ENCODE results near the gene ALAS2.

The ALAS2 gene

GRCh38 chrX:54994668-54995351 is 36.0 kb downstream of the ALAS2 start:
- no peaks in the 10 kb centered on the region for H3K4me1 ChIP-seq (ENCODE audit: control insufficient read depth, insufficient read depth, low read length)
- no peaks in the 10 kb centered on the region for H3K9me3 ChIP-seq (ENCODE audit: control insufficient read depth, insufficient read depth, low read depth, low read length)
- POLR2A ChIA-PET: no interaction called here
- CTCF ChIA-PET: no interaction called here
- H3K27ac ChIP-seq (ENCODE audit: extremely low read depth, low read depth, low read length): no peak overlapping the region
- no peak overlapping the region for H3K4me3 ChIP-seq (ENCODE audit: low read depth, low read length)
- H3K36me3 ChIP-seq (ENCODE audit: control insufficient read depth in 2 of 2, insufficient read depth in 1 of 2, low read length in 2 of 2): no peaks in the 10 kb centered on the region
- TF ChIP-seq SCRT2 (tag by site-specific recombination; IDR thresholded peaks at IDR 0.05): no peak
- no peak for TF ChIP-seq ZNF449 (tag by site-specific recombination; IDR thresholded peaks at IDR 0.05)
- TF ChIP-seq, protein P1, sequence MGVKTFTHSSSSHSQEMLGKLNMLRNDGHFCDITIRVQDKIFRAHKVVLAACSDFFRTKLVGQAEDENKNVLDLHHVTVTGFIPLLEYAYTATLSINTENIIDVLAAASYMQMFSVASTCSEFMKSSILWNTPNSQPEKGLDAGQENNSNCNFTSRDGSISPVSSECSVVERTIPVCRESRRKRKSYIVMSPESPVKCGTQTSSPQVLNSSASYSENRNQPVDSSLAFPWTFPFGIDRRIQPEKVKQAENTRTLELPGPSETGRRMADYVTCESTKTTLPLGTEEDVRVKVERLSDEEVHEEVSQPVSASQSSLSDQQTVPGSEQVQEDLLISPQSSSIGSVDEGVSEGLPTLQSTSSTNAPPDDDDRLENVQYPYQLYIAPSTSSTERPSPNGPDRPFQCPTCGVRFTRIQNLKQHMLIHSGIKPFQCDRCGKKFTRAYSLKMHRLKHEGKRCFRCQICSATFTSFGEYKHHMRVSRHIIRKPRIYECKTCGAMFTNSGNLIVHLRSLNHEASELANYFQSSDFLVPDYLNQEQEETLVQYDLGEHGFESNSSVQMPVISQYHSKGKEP (tag by site-specific recombination; IDR thresholded peaks at IDR 0.05): no peak
- TF ChIP-seq ZNF324 (tag by site-specific recombination; IDR thresholded peaks at IDR 0.05): no peak
- TF ChIP-seq ZNF521 (tag by site-specific recombination; IDR thresholded peaks at IDR 0.05): no peak
- no peak for TF ChIP-seq ZNF174 (tag by site-specific recombination; IDR thresholded peaks at IDR 0.05)
- no peak for TF ChIP-seq PRDM10 (tag by site-specific recombination; IDR thresholded peaks at IDR 0.05)
- TF ChIP-seq ZNF704 (tag by site-specific recombination; IDR thresholded peaks at IDR 0.05): no peak
- TF ChIP-seq ZBTB20 (tag by site-specific recombination; IDR thresholded peaks at IDR 0.05): no peak
- no peak for TF ChIP-seq TRIM28 (IDR thresholded peaks at IDR 0.05; ENCODE audit: borderline replicate concordance, low read length)
- no peak for TF ChIP-seq ZSCAN18 (tag by site-specific recombination; IDR thresholded peaks at IDR 0.05)
- TF ChIP-seq, protein P2, sequence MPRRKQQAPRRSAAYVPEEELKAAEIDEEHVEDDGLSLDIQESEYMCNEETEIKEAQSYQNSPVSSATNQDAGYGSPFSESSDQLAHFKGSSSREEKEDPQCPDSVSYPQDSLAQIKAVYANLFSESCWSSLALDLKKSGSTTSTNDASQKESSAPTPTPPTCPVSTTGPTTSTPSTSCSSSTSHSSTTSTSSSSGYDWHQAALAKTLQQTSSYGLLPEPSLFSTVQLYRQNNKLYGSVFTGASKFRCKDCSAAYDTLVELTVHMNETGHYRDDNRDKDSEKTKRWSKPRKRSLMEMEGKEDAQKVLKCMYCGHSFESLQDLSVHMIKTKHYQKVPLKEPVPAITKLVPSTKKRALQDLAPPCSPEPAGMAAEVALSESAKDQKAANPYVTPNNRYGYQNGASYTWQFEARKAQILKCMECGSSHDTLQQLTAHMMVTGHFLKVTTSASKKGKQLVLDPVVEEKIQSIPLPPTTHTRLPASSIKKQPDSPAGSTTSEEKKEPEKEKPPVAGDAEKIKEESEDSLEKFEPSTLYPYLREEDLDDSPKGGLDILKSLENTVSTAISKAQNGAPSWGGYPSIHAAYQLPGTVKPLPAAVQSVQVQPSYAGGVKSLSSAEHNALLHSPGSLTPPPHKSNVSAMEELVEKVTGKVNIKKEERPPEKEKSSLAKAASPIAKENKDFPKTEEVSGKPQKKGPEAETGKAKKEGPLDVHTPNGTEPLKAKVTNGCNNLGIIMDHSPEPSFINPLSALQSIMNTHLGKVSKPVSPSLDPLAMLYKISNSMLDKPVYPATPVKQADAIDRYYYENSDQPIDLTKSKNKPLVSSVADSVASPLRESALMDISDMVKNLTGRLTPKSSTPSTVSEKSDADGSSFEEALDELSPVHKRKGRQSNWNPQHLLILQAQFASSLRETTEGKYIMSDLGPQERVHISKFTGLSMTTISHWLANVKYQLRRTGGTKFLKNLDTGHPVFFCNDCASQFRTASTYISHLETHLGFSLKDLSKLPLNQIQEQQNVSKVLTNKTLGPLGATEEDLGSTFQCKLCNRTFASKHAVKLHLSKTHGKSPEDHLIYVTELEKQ (tag by site-specific recombination; IDR thresholded peaks at IDR 0.05; ENCODE audit: borderline replicate concordance): no peak
- no peak for TF ChIP-seq ZNF658 (tag by site-specific recombination; IDR thresholded peaks at IDR 0.05)
- TF ChIP-seq OVOL3 (tag by site-specific recombination; IDR thresholded peaks at IDR 0.05): no peak
- no peak for TF ChIP-seq RBAK (tag by site-specific recombination; IDR thresholded peaks at IDR 0.05)
- TF ChIP-seq KLF7 (tag by site-specific recombination; IDR thresholded peaks at IDR 0.05; ENCODE audit: borderline replicate concordance): no peak
